ENCODE measurements around the gene MYO9B.

The MYO9B gene

GRCh38 chr19:17128403-17128802, 52.8 kb downstream of the MYO9B start:
- no peak for DNase-seq (ENCODE audit: low spot score)
- in situ Hi-C loops (cut with MboI; ENCODE audit: low pct_unique_long_range_greater_than_20kb, low sequenced_read_pairs, unreplicated experiment) = no loop called here
- no peak for TF ChIP-seq CTCF (IDR thresholded peaks at IDR 0.05; ENCODE audit: extremely low read depth, insufficient read depth, missing control alignments)

- no peak for DNase-seq (ENCODE audit: low spot score)
- in situ Hi-C loops (cut with MboI; ENCODE audit: low pct_unique_long_range_greater_than_20kb, low sequenced_read_pairs, unreplicated experiment) = no loop called here
- no peak for TF ChIP-seq CTCF (IDR thresholded peaks at IDR 0.05; ENCODE audit: extremely low read depth, insufficient read depth, missing control alignments)
Observed at GRCh38 chr19:17128820-17129219, 53.2 kb downstream of the MYO9B start.

GRCh38 chr19:17129377-17129776, 53.8 kb downstream of the MYO9B start:
- TF ChIP-seq CTCF (IDR thresholded peaks at IDR 0.05; ENCODE audit: extremely low read depth, insufficient read depth, missing control alignments) = no peak
- no peak for DNase-seq (ENCODE audit: low spot score)
- in situ Hi-C loops (cut with MboI; ENCODE audit: low pct_unique_long_range_greater_than_20kb, low sequenced_read_pairs, unreplicated experiment) = no loop called here

GRCh38 chr19:17135001-17135853, 59.6 kb downstream of the MYO9B start:
- peak; percentile 35 for TF ChIP-seq CTCF (IDR thresholded peaks at IDR 0.05; ENCODE audit: extremely low read depth, insufficient read depth, missing control alignments)
- peak; percentile 69 for DNase-seq (ENCODE audit: low spot score)
- in situ Hi-C loops (cut with MboI; ENCODE audit: low pct_unique_long_range_greater_than_20kb, low sequenced_read_pairs, unreplicated experiment) = no loop called here

GRCh38 chr19:17136021-17136420, 60.4 kb downstream of the MYO9B start:
- no peak for DNase-seq (ENCODE audit: low spot score)

GRCh38 chr19:17136617-17137016, 61.0 kb downstream of the MYO9B start:
- in situ Hi-C loops (cut with MboI; ENCODE audit: low pct_unique_long_range_greater_than_20kb, low sequenced_read_pairs, unreplicated experiment) = no loop called here
- TF ChIP-seq CTCF (IDR thresholded peaks at IDR 0.05; ENCODE audit: extremely low read depth, insufficient read depth, missing control alignments) = no peak
- DNase-seq (ENCODE audit: low spot score) = no peak

More at GRCh38 chr19:17136021-17136420, 60.4 kb downstream of the MYO9B start:
- in situ Hi-C loops (cut with MboI; ENCODE audit: low pct_unique_long_range_greater_than_20kb, low sequenced_read_pairs, unreplicated experiment) = no loop called here
- TF ChIP-seq CTCF (IDR thresholded peaks at IDR 0.05; ENCODE audit: extremely low read depth, insufficient read depth, missing control alignments) = no peak
